HEK293T (cell line): ENCODE measurements around the gene R3HDM2.

Experiments
- CTCF ChIA-PET: fragments of 350-600 bp; formaldehyde crosslinking; extraction: SDS; loops from one replicate; lab custom pipeline; 2021; ENCODE audit warnings: antibody characterized with exemption, inconsistent platforms; lab: Yijun Ruan, JAX
- POLR2A ChIA-PET: fragments of 350-600 bp; formaldehyde crosslinking; extraction: SDS; loops from one replicate; lab custom pipeline; 2020; ENCODE audit warnings: antibody characterized with exemption, inconsistent platforms; lab: Yijun Ruan, JAX
- DNase-seq: peaks from one replicate; pipeline ENCODE4 v3.0.0; 2012; ENCODE audit warnings: mixed read lengths; ENCODE audit errors: extremely low spot score
- ARNT ChIP-seq: fragments of 450-650 bp; IDR thresholded peaks from 2 replicates; pipeline ENCODE4 v1.6.1; 2017; ENCODE audit warnings: mild to moderate bottlenecking
- BHLHE40 ChIP-seq: fragments of 450-650 bp; IDR thresholded peaks from 2 replicates; pipeline ENCODE4 v1.6.1; 2016; ENCODE audit warnings: mild to moderate bottlenecking, moderate library complexity, borderline replicate concordance
- CTBP1 ChIP-seq: fragments of 450-650 bp; IDR thresholded peaks from 2 replicates; pipeline ENCODE4 v1.6.1; 2016; ENCODE audit warnings: borderline replicate concordance
- ELF4 ChIP-seq: fragments of 450-650 bp; IDR thresholded peaks from 2 replicates; pipeline ENCODE4 v1.6.1; 2017; ENCODE audit warnings: antibody characterized with exemption
- FOXA1 ChIP-seq: fragments of 450-650 bp; IDR thresholded peaks from 2 replicates; pipeline ENCODE4 v1.6.1; 2016; ENCODE audit warnings: mild to moderate bottlenecking
- FOXK2 ChIP-seq: fragments of 450-650 bp; IDR thresholded peaks from 2 replicates; pipeline ENCODE4 v1.6.1; 2016; ENCODE audit warnings: mild to moderate bottlenecking
- FOXM1 ChIP-seq: fragments of 450-650 bp; IDR thresholded peaks from 2 replicates; pipeline ENCODE4 v1.6.1; 2017; ENCODE audit warnings: mild to moderate bottlenecking, borderline replicate concordance
- HDGF ChIP-seq: fragments of 450-650 bp; IDR thresholded peaks from 2 replicates; pipeline ENCODE4 v1.6.1; 2017; ENCODE audit warnings: antibody characterized with exemption, borderline replicate concordance
- L3MBTL2 ChIP-seq: fragments of 450-650 bp; conservative IDR thresholded peaks from 2 replicates; pipeline ENCODE4 v1.6.1; 2016; ENCODE audit warnings: mild to moderate bottlenecking
- LEF1 ChIP-seq: fragments of 450-650 bp; IDR thresholded peaks from 2 replicates; pipeline ENCODE4 v1.6.1; 2017; ENCODE audit warnings: mild to moderate bottlenecking, borderline replicate concordance
- NFRKB ChIP-seq: fragments of 450-650 bp; IDR thresholded peaks from 2 replicates; pipeline ENCODE4 v1.6.1; 2016; ENCODE audit warnings: mild to moderate bottlenecking, moderate library complexity
- SP1 ChIP-seq: fragments of 450-650 bp; IDR thresholded peaks from 2 replicates; pipeline ENCODE4 v1.6.1; 2017
- SUZ12 ChIP-seq: fragments of 450-650 bp; IDR thresholded peaks from 2 replicates; pipeline ENCODE4 v1.6.1; 2016; ENCODE audit warnings: mild to moderate bottlenecking
- TARDBP ChIP-seq: fragments of 450-650 bp; IDR thresholded peaks from 2 replicates; pipeline ENCODE4 v1.6.1; 2016
- ZNF384 ChIP-seq: fragments of 450-650 bp; IDR thresholded peaks from 2 replicates; pipeline ENCODE4 v1.6.1; 2016
- TF ChIP-seq, protein P1 (sequence below): fragments of 450-650 bp; IDR thresholded peaks from 2 replicates; pipeline ENCODE4 v1.6.1; 2016

The R3HDM2 gene

DNA sequence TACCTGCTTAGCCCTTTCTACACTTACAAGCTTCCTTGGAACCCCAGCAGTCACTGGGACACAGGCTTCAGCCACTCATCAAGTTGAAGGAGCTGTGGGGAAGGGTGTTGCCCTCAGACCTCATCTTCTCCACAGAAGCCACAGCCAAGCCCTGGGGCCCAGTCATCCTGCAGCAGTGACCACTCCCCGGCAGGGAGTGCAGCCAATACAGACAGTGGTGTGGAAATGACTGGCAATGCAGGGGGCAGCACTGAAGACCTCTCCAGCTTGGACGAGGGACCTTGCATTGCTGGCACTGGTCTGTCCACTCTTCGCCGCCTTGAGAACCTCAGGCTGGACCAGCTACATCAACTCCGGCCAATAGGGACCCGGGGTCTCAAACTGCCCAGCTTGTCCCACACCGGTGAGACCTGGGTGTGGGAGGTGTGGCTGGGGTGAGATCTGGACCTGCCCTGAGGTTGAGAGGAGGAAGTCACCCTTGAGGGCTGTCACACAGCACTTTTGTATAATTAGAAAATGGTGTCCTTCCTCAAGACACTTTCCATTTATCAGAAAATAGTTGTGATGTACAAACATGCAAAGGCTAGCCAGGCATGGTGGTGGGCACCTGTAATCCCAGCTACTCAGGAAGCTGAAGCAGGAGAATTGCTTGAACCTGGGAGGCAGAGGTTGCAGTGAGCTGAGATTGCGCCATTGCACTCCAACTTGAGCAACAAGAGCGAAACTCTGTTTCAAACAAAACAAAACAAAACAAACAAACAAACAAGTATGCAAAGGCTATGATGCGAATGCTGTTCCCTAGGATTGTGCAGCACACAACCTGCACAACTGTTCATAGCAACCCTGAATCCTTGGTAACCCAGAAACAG is 38.7 kb upstream of the R3HDM2 start:
- ChIA-PET POLR2A (interaction anchor here (0.9 to 1.5 kb wide), 4 partner anchors 11 to 141 kb away, joined by 3 to 4 read pairs (median 4); partner anchors contain the start of genes ARHGEF25 and INHBE), CTCF (interaction anchor here (1.6 to 1.7 kb wide), 2 partner anchors 11 to 14 kb away, joined by 3 to 10 read pairs; partner anchors contain the start of genes GLI1 and INHBE)
- no peak for DNase-seq
- TF ChIP-seq ELF4, result no peak
- TF ChIP-seq LEF1, result no peak
- no peak for TF ChIP-seq FOXA1
- TF ChIP-seq BHLHE40, result no peak
- no peak for TF ChIP-seq SUZ12
- no peak for TF ChIP-seq HDGF
- no peak for TF ChIP-seq TARDBP
- no peak for TF ChIP-seq SP1
- no peak for TF ChIP-seq FOXM1

- DNase-seq, result no peak
- TF ChIP-seq HDGF, result no peak
- no peak for TF ChIP-seq SUZ12
- no peak for TF ChIP-seq ZNF384
- TF ChIP-seq NFRKB, result no peak
- TF ChIP-seq TARDBP, result no peak
- TF ChIP-seq, protein P1, sequence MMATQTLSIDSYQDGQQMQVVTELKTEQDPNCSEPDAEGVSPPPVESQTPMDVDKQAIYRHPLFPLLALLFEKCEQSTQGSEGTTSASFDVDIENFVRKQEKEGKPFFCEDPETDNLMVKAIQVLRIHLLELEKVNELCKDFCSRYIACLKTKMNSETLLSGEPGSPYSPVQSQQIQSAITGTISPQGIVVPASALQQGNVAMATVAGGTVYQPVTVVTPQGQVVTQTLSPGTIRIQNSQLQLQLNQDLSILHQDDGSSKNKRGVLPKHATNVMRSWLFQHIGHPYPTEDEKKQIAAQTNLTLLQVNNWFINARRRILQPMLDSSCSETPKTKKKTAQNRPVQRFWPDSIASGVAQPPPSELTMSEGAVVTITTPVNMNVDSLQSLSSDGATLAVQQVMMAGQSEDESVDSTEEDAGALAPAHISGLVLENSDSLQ, result no peak
- no peak for TF ChIP-seq ARNT
- TF ChIP-seq SP1, result no peak
- TF ChIP-seq ELF4, result no peak
- no peak for TF ChIP-seq L3MBTL2
- TF ChIP-seq CTBP1, result no peak
- TF ChIP-seq FOXK2, result no peak
- no peak for TF ChIP-seq LEF1
- TF ChIP-seq BHLHE40, result no peak
- TF ChIP-seq FOXA1, result no peak
- TF ChIP-seq FOXM1, result no peak
- ChIA-PET POLR2A (no interaction called here), CTCF (interaction anchor here (1.6 to 1.7 kb wide), 2 partner anchors 9 to 12 kb away, joined by 3 to 10 read pairs; partner anchors contain the start of genes GLI1 and INHBE)
These were observed 37.1 kb upstream of the R3HDM2 start for GRCh38 chr12:57467915-57468314.

DNA sequence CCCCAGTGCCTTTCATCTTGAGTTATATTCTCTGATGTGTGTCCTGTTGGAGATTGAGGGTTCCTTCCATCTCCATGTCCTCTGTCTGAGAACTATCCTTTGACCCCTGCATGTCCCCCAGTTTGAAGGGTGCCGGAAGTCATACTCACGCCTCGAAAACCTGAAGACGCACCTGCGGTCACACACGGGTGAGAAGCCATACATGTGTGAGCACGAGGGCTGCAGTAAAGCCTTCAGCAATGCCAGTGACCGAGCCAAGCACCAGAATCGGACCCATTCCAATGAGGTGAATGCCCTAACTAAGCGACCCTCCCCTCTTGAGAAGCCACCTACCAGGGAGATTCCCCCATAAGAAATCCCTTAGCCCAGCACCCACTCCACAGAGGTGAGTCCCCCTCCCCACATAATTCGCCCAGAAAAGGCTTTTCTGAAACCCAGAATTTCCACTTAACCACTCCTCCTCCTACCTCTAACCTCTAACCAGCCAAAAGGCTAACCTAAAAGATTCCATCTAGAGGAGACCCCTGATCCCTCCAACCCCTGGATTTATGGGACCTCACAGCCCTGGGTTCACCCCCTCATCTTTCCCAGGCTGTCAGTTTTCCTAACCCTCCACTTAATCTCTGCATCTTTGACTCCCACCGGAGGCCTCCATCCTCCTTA is 36.5 kb upstream of the R3HDM2 start:
- CTCF ChIA-PET, result no interaction called here
- POLR2A ChIA-PET, result no interaction called here
- TF ChIP-seq ZNF384 (no peak), SP1 (no peak)
- DNase-seq, result no peak

GRCh38 chr12:57465747-57466505 is 35.1 kb upstream of the R3HDM2 start:
- DNase-seq, result no peak
- CTCF ChIA-PET, result no interaction called here
- POLR2A ChIA-PET, result interaction anchor here (0.7 to 2.3 kb wide), 2 partner anchors 11 to 236 kb away, joined by 3 to 11 read pairs; partner anchors contain the start of genes INHBE and SHMT2
- no peak for TF ChIP-seq FOXM1
- TF ChIP-seq ELF4, result no peak
- no peak for TF ChIP-seq ZNF384
- TF ChIP-seq L3MBTL2, result no peak
- TF ChIP-seq TARDBP, result no peak
- TF ChIP-seq, protein P1, result no peak
- TF ChIP-seq HDGF, result no peak
- TF ChIP-seq FOXA1, result no peak
- no peak for TF ChIP-seq ARNT
- no peak for TF ChIP-seq FOXK2

DNA sequence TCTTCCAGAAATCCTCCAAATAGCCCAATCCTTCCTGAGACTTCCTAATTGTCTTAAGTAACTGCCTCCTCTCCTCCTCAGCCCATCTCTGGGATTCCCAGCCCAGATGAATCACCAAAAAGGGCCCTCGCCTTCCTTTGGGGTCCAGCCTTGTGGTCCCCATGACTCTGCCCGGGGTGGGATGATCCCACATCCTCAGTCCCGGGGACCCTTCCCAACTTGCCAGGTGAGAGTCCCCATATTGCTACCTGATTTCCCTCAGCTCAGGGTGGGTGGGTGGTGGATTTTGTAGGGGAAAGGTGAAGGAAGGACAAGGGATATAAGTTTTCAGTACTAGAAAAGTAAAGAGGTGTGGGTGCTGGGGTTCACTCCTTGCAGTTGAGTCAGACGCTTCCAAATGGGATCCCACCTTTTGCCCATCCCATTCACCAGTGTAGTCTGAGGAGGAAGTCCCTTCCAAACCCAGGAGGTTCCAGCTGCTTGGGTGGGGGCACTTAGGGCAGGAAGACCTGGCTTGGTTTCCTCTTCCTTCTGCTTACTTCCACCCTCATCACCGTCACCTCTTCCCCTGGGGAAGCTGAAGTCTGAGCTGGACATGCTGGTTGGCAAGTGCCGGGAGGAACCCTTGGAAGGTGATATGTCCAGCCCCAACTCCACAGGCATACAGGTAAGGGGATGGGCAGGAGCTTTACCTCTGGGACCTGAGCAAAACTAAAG is 34.3 kb upstream of the R3HDM2 start:
- POLR2A ChIA-PET, result interaction anchor here (2.3 kb wide), 1 partner anchor 10 kb away, joined by 11 read pairs; the partner anchor contains the start of gene INHBE
- CTCF ChIA-PET, result no interaction called here
- TF ChIP-seq LEF1 (no peak), NFRKB (no peak), L3MBTL2 (no peak), ZNF384 (no peak), FOXK2 (no peak), HDGF (no peak), SUZ12 (no peak), SP1 (no peak), BHLHE40 (no peak), FOXA1 (no peak)
- TF ChIP-seq, protein P1, result no peak
- no peak for DNase-seq
